HG03025 (cell line): Measurements from ENCODE around the gene TMPRSS4.

Experiments used
- ATAC-seq: cut with Tn5 transposase; IDR thresholded peaks from one replicate; pipeline ENCODE4 v1.9.1; 2021; ENCODE audit warnings: mild to moderate bottlenecking, moderate library complexity; ENCODE audit not compliant: unreplicated experiment, low FRiP score

The TMPRSS4 gene

GRCh38 chr11:118073554-118073953 lies 3.3 kb upstream of the TMPRSS4 start:
- no peak for ATAC-seq

DNA sequence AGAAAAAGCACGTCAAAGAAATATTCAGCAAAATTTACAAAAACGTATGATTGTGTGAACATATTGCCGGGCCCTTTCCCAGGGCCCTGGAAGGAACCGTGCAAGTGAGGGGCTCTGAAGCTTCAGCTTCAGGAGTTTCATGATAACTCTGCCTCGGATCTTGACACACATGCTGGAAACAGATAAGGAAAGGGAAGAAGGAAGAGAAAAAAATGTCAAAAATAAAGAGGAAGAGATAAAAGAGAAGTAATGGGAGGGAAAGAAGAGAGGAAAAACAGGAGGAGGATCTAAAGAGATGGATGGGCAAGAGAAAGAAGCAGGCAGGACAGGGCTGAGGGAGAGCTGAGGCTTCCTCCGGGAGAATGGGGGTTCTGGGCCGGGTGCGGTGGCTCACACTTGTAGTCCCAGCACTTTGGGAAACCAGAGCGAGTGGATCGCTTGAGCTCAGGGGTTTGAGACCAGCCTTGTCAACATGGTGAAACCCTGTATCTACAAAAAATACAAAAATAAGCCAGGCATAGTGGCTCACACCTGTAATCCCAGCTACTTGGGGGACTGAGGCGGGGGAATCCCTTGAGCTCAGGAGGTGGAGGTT lies 2.7 kb upstream of the TMPRSS4 start:
- ATAC-seq, result no peak

GRCh38 chr11:118074785-118075184 lies 2.1 kb upstream of the TMPRSS4 start:
- no peak for ATAC-seq

GRCh38 chr11:118078911-118079411 lies 2.1 kb downstream of the TMPRSS4 start:
- ATAC-seq, result no peak

DNA sequence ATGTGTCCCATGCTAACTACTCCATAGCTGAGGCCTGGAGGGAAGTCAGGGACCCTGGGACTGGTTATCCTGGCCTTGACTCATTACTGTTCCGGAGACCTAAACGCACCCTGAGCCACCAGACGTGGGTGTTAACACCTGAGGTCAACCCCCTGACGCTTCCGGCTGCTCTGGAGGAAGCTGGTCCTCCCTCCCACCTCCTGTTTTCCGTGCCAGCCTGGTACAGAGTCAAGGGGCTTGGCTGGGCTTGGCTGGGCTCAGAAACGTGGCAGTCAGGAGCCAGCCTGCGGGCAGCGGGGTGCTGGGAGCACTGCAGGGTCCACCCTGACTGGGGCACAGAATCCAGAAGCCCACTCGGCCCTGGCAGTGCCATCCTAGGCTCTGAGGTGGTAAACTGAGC lies 2.6 kb downstream of the TMPRSS4 start:
- ATAC-seq, result no peak

GRCh38 chr11:118080296-118080695 lies 3.4 kb downstream of the TMPRSS4 start:
- ATAC-seq, result no peak

GRCh38 chr11:118081241-118081958 lies 4.5 kb downstream of the TMPRSS4 start:
- no peak for ATAC-seq

GRCh38 chr11:118082880-118083552 lies 6.1 kb downstream of the TMPRSS4 start:
- ATAC-seq, result no peak

DNA sequence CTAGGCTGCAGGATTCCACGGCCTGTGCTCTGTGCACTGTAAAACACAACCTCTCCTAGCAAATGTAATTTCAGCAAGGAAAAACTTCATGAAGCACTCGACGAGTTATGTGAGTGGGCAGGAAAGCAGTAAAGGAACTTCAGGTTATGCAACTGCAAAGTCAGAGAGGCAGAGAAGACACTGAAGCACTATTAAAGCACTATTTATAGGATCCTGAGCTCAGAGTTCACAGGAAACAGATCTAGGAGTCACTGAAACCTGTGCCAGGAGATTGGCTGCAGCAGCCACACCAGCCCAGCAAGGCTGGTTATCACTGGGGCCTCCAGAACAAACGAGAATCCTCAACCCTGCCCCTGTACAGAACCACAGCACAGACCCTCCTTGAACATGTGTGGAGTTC lies 7.4 kb downstream of the TMPRSS4 start:
- ATAC-seq, result no peak

GRCh38 chr11:118084656-118085055 lies 7.8 kb downstream of the TMPRSS4 start:
- ATAC-seq, result no peak

DNA sequence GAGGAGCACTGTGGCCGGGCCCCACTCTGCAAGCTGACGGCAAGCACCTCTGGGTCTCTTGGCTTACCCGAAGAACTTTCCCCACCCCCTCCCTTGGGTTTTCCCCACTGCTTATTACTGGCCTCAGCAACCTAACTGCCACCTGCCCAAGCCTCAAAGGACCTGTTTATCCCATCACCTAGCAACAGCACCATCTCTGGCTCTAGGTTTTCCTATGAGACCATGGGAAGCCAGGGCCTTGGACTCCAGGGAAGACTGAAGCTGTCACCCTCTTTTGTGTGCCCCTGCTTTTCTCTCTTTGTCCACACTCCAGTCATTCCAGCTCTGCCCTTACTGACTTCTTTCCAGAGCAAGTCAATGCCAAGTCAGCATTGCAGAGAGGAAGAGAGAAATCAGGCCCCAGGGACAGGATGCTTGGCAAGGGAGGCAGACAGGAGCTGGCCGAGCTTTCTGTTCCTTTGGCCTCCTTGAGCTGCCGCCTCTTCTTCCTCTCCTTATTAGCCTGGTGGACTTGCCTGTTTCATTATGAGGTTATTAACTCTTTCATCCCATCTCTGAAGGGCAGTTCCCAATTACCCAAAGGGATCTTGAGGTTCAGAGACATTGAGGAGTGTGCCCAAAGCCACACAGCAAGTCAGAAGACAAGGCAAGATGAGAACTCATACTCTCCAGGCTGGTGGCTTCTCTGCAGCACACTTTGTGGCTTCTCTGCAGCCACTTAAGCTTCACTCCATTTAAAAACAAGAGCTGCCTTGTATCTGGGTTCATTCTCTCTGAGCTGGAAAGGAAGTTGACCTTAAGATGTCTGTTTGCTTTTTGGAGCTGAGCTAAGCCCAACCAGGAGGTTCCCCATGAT lies 10.3 kb downstream of the TMPRSS4 start, which contains the start of gene SMIM35:
TSS of gene SMIM35 (minus strand) at position 51 of the 856 bp plus-strand sequence. CDS start 206 bp downstream, outside the sequence.
- no peak for ATAC-seq

DNA sequence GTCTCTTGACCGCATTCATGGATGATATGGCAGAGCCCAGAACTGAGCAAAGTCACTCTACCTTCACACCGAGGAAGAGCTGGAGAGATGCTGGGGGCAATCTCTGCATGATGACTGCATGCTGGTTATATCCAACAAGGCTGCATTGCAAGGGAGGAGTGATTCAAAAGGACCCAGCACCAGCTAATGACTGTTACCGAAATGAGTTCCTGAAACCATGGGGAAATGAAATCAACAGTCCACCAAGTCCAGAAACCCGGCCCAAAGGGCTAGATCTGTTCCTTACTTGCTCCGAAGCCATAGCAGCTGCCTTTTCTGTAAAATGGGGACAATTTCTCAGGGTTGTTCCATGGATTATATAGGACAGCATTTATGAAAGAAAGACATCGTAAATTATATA lies 11.1 kb downstream of the TMPRSS4 start:
- no peak for ATAC-seq

DNA sequence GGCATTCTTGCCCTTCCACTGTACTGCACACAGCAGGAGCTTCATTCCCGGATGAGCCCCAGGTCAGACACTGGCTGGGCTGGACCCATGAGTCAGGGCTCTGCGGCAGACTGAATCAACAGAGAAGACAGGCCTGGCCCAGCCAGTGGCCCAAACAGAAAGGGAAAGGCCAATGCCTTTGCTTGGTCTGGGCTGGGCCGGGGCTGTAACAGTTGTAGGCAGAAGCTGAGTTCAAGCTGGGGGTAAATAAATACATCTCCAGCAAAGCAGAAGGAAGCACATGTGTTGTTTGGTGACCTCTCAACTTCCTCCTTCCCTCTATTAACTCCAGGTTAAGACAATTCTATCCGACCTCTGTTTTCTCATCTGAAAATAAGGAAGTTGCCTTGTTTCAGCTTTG lies 11.7 kb downstream of the TMPRSS4 start:
- ATAC-seq, result no peak

DNA sequence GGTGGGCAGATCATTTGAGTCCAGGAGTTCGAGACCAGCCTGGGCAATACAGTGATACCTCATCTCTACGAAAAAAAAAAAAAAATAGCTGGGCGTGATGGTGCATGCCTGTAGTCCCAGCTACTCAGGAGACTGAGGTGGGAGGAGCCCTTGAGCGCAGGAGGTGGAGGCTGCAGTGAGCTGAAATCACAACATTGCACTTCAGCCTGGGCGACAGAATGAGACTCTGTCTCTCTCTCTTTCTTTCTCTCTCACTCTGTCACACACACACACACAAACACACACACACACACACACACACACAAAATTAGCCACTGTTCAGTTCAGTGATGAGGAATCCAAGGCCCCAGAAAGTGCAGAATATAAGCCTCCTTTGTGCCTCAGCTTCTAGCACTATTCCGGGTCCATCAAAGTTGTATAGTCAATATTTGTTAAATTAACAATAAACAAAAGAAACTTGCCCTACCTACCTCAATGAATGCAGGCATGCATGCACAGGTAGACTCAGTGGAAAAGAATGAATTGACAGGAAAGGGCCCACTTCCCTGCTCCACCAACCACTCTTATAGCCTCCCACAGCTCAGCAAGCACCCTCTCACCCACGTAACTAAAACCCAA lies 13.8 kb downstream of the TMPRSS4 start:
- ATAC-seq, result no peak

- ATAC-seq, result no peak
These were observed 14.8 kb downstream of the TMPRSS4 start for GRCh38 chr11:118091690-118092089.

GRCh38 chr11:118092907-118093571 lies 16.2 kb downstream of the TMPRSS4 start:
- no peak for ATAC-seq

DNA sequence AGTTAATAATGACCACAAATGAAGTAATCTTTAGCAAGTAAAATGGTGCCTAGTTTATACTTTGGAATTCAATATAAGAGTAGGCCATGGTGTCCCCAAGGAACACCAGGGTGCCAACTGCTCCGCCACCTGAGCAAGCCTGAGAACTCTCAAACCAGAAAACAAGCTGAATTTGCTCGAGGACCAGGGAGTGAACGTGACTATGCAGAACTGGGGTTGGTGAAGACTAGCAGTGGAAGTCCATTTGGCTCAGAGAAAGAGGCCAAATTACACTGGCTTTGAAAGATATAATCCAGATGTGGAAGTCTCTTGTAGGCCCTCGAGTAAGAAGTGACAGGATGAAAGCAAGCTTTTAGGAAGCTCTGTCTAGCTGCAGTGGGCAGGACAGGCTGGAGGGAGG lies 18.6 kb downstream of the TMPRSS4 start:
- ATAC-seq, result no peak

- ATAC-seq, result no peak
These were observed 19.1 kb downstream of the TMPRSS4 start for GRCh38 chr11:118095967-118096367.

DNA sequence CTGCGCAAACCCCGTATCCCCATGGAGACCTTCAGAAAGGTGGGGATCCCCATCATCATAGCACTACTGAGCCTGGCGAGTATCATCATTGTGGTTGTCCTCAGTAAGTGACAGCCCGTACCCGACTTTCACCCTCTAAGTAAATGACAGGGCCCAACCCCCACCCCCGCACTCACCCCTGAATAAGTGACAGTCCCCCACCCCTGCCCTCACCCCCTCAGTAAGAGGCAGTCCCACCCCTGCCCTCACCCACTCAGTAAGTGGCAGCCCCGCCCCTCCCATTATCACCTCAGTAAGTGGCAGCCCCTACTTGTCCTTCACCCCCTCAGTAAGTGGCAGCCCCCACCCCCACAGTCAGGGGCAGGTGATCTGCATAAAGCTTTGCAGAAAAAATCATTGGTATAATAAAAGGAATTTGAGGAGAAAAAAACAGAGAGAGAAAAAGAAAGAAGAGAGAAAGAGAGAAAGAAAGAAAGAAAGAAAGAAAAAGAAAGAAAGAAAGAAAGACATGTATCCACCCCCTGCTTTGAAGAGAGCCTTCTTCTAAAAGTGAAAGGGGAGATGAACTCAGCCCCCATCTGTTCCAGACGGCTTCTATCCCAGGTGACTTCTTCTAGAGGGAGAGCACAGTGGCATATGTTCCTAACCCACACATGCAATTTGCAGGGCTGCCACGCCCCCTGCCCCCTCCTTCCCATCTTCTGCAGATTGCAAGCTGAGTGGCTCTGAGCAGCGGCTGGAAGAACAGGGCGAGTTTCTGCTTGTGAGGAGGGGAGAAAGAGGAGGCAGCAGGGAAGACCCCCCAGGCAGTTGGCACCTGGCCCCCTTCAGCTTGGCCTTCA lies 22.3 kb downstream of the TMPRSS4 start:
- ATAC-seq, result no peak
